CD14-positive monocyte (primary cell): ENCODE results near the gene SCFD1. TPM values are rescaled to one million over a fixed set of nuclear protein-coding genes. Genes with fewer than 3 reads are reported as not detected.
"Not testable (repeated sequence)": the region's sequence is repeated elsewhere in the genome, so short reads cannot be mapped to it uniquely, and the experiment has no call there.

Experiments
- DNase-seq, 3 donors: peaks; one replicate each; pipeline ENCODE4 v3.0.0-alpha.2; 2011 to 2022
- H2AFZ ChIP-seq: 2 replicates; pipeline ENCODE4 v1.6.0; 2012; ENCODE audit warnings: mild to moderate bottlenecking, low read depth, low read length, inconsistent platforms; ENCODE audit not compliant: insufficient read depth, poor library complexity, severe bottlenecking
- H3K27ac ChIP-seq, 2 donors: 1 replicate in 1 of 2; 2 replicates in 1 of 2; pipeline ENCODE4 v1.5.1; 2012 to 2013; ENCODE audit warnings: low read length in 2 of 2, control low read depth in 1 of 2, inconsistent platforms in 1 of 2, low read depth in 1 of 2, mild to moderate bottlenecking in 1 of 2
- H3K27me3 ChIP-seq, 2 donors: one replicate each; pipeline versions ENCODE4 v1.6.0 to v1.6.1; 2011 to 2013; ENCODE audit warnings: low read length in 2 of 2; ENCODE audit not compliant: control insufficient read depth in 2 of 2, insufficient read depth in 2 of 2
- H3K36me3 ChIP-seq, 2 donors: replicated peaks in 1 of 2; 1 replicate in 1 of 2; 2 replicates in 1 of 2; pipeline versions ENCODE4 v1.5.1 to v1.6.1; 2012 to 2013; ENCODE audit warnings: low read length in 2 of 2, control low read depth in 1 of 2, inconsistent platforms in 1 of 2, mild to moderate bottlenecking in 1 of 2; ENCODE audit not compliant: insufficient read depth in 2 of 2, control insufficient read depth in 1 of 2
- H3K4me1 ChIP-seq, 2 donors: 1 replicate in 1 of 2; 2 replicates in 1 of 2; pipeline versions ENCODE4 v1.5.1 to v1.6.1; 2012 to 2013; ENCODE audit warnings: low read length in 2 of 2, control low read depth in 1 of 2, inconsistent platforms in 1 of 2, mild to moderate bottlenecking in 1 of 2, moderate library complexity in 1 of 2; ENCODE audit not compliant: insufficient read depth in 2 of 2, control insufficient read depth in 1 of 2
- H3K4me2 ChIP-seq: replicated peaks from 2 replicates; pipeline ENCODE3; 2012; ENCODE audit warnings: low read length, moderate library complexity, mild to moderate bottlenecking; ENCODE audit not compliant: poor library complexity, severe bottlenecking; ENCODE audit errors: extremely low read depth
- H3K4me3 ChIP-seq, 3 experiments: fragments of 200-600 bp in 1 of 3; sonication (generic) in 1 of 3; replicated peaks in 1 of 3; 1 replicate in 2 of 3; 2 replicates in 1 of 3; pipeline ENCODE4 v1.5.1; 2011 to 2013; ENCODE audit warnings: low read length in 3 of 3, mild to moderate bottlenecking in 3 of 3, control low read depth in 2 of 3, low read depth in 2 of 3, inconsistent platforms in 1 of 3, moderate library complexity in 1 of 3
- H3K79me2 ChIP-seq: 2 replicates; pipeline ENCODE4 v1.6.0; 2012; ENCODE audit warnings: mild to moderate bottlenecking, control low read depth, inconsistent platforms, low read length, moderate library complexity; ENCODE audit not compliant: insufficient read depth
- H3K9ac ChIP-seq: 2 replicates; pipeline ENCODE4 v1.6.0; 2017; ENCODE audit warnings: low read length, mild to moderate bottlenecking; ENCODE audit not compliant: insufficient read depth, poor library complexity, severe bottlenecking
- H3K9me3 ChIP-seq, 2 donors: replicated peaks in 1 of 2; 1 replicate in 1 of 2; 2 replicates in 1 of 2; pipeline versions ENCODE4 v1.5.1 to v1.6.1; 2012 to 2013; ENCODE audit warnings: low read length in 2 of 2, control low read depth in 1 of 2; ENCODE audit not compliant: control insufficient read depth in 1 of 2, insufficient read depth in 1 of 2
- H4K20me1 ChIP-seq: 2 replicates; pipeline ENCODE4 v1.6.0; 2012; ENCODE audit warnings: mild to moderate bottlenecking, low read length, control low read depth, moderate library complexity; ENCODE audit not compliant: insufficient read depth
- H3K27ac Mint-ChIP-seq, 7 donors: one replicate each; pipeline ENCODE4 v1.8.0; 2020; ENCODE audit warnings: mild to moderate bottlenecking in 7 of 7, mixed read lengths in 7 of 7, moderate library complexity in 6 of 7, inconsistent platforms in 2 of 7
- H3K27me3 Mint-ChIP-seq, 3 donors: one replicate each; pipeline ENCODE4 v1.8.0; 2021 to 2022; ENCODE audit warnings: low read depth in 3 of 3, mild to moderate bottlenecking in 3 of 3, mixed read lengths in 3 of 3, moderate library complexity in 3 of 3, inconsistent platforms in 1 of 3
- H3K36me3 Mint-ChIP-seq, 2 donors: one replicate each; pipeline ENCODE4 v1.8.0; 2020; ENCODE audit warnings: mixed read lengths in 2 of 2, inconsistent platforms in 1 of 2, mild to moderate bottlenecking in 1 of 2
- H3K4me1 Mint-ChIP-seq: one replicate; pipeline ENCODE4 v1.8.0; 2020; ENCODE audit warnings: mild to moderate bottlenecking, mixed read lengths
- H3K4me3 Mint-ChIP-seq, 2 donors: one replicate each; pipeline ENCODE4 v1.8.0; 2020; ENCODE audit warnings: mild to moderate bottlenecking in 2 of 2, mixed read lengths in 2 of 2, moderate library complexity in 1 of 2
- H3K9me3 Mint-ChIP-seq, 7 donors: one replicate each; pipeline ENCODE4 v1.8.0; 2020 to 2022; ENCODE audit warnings: mixed read lengths in 7 of 7, mild to moderate bottlenecking in 6 of 7, moderate library complexity in 6 of 7, inconsistent platforms in 2 of 7
- CTCF ChIP-seq: fragments of 200-600 bp; IDR thresholded peaks from one replicate; pipeline ENCODE4 v1.8.0; 2022; ENCODE audit warnings: antibody characterized with exemption, mild to moderate bottlenecking
- WGBS: methylation state at CpG from one replicate; pipeline ENCODE4 v1.1.5; 2013; ENCODE audit warnings: missing lambda C conversion rate; ENCODE audit not compliant: insufficient coverage; 5-methylcytosine and 5-hydroxymethylcytosine counted together
- intact Hi-C, 2 donors: fragments of 100-400 bp; cut with micrococcal nuclease; formaldehyde crosslinking; loops; one replicate each; pipeline versions ENCODE4 v1.15.0 to v1.15.1; 2023
- polyA plus RNA-seq, 3 donors: library from polyadenylated mRNA; depleted of rRNA in 1 of 3; unstranded in 2 of 3; stranded (reverse) in 1 of 3; fragments of 300-500 nt in 2 of 3; fragments of >200 nt in 1 of 3; fragmentation: Illumina TruSeq in 2 of 3; gene quantifications; 1 replicate in 2 of 3; 2 replicates in 1 of 3; pipeline ENCODE4 v1.2.3, GENCODE V29; 2012 to 2021

The SCFD1 gene
- polyA plus RNA-seq, 3 donors, result 33.1 to 64.1 (median 44.9) TPM

DNA sequence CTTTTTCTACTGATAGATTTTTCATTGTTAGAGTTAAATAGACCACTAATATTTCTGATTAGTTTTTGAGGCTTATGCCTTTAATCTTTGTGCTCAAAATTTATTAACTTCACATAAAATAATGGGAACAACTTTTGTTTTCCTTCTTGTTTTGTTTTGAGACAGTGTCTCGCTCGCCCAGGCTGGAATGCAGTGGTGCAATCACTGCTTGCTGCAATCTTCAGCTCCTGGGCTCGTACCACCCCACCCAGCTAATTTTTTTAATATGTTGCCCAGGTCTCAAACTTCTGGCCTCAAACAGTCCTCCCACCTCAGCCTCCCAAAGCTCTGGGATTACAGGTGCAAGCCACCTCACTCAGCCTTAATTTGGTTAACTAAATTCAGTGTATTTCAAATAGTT is 16.8 kb downstream of the SCFD1 start:
- peaks cover 48 to 76% of the 10 kb centered on the region in 2 donors for H3K36me3 ChIP-seq
- DNase-seq, result no peak
- intact Hi-C loops, result no loop called here
- no peak overlapping the region for H3K4me3 ChIP-seq
- H3K4me1 ChIP-seq, result peaks cover 4 to 17% of the 10 kb centered on the region in 2 donors
- no peak overlapping the region for H2AFZ ChIP-seq
- H3K27ac ChIP-seq, result peak overlapping the region in 1 of 2 donors; percentile 54
- no peak overlapping the region for H3K9ac ChIP-seq
- H3K27ac Mint-ChIP-seq, result peak overlapping the region; percentile 40 to 92 (median 83)
- no peak overlapping the region for H3K4me2 ChIP-seq
- no peaks in the 10 kb centered on the region for H3K27me3 Mint-ChIP-seq
- peaks cover 18% of the 10 kb centered on the region for H3K4me1 Mint-ChIP-seq
- 0% methylated on average over 2 of the region's 3 CpGs for WGBS
- no peaks in the 10 kb centered on the region for H3K27me3 ChIP-seq
- H3K79me2 ChIP-seq, result peaks cover 6% of the 10 kb centered on the region
- H4K20me1 ChIP-seq, result peaks cover 7% of the 10 kb centered on the region
- H3K4me3 Mint-ChIP-seq, result no peak overlapping the region
- peaks cover 0 to 3% (median 1%) of the 10 kb centered on the region in 7 donors for H3K9me3 Mint-ChIP-seq
- no peak for TF ChIP-seq CTCF
- peaks cover 60 to 68% of the 10 kb centered on the region in 2 donors for H3K36me3 Mint-ChIP-seq
- H3K9me3 ChIP-seq, result no peaks in the 10 kb centered on the region

DNA sequence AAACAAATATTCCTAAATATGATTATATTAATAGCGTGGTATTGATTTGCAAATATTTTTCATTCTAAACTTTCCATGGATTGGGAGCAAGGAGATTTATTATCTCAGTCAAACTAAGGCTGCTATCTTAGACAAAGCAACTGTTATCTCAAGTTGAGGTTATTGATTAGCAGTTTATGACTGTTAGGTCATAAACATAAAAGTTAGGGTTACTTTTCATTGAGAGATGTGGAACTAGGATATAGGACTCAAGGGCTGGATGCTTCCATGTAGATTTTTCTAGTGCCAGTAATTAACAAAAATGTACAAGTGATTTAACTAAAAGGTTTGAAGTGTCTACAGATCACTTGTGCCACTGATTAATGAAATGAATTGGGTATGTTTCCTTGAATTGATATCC is 19.1 kb downstream of the SCFD1 start:
- Mint-ChIP-seq H3K9me3 (peaks cover 0 to 17% (median 8%) of the 10 kb centered on the region in 7 donors), H3K4me1 (peaks cover 18% of the 10 kb centered on the region), H3K27ac (no peak overlapping the region), H3K4me3 (no peak overlapping the region), H3K27me3 (no peaks in the 10 kb centered on the region), H3K36me3 (peaks cover 63 to 72% of the 10 kb centered on the region in 2 donors)
- no peak overlapping the region for H2AFZ ChIP-seq
- intact Hi-C loops, result no loop called here
- H3K79me2 ChIP-seq, result peaks cover 6% of the 10 kb centered on the region
- no peak overlapping the region for H3K27ac ChIP-seq
- H3K4me1 ChIP-seq, result peaks cover 4 to 17% of the 10 kb centered on the region in 2 donors
- no peak overlapping the region for H3K4me2 ChIP-seq
- no CpG with 5 or more reads among the region's 1 CpG for WGBS
- no peak overlapping the region for H3K9ac ChIP-seq
- peaks cover 0 to 3% of the 10 kb centered on the region in 2 donors for H3K9me3 ChIP-seq
- H3K27me3 ChIP-seq, result no peaks in the 10 kb centered on the region
- H3K4me3 ChIP-seq, result no peak overlapping the region
- no peak for DNase-seq
- H4K20me1 ChIP-seq, result peaks cover 4% of the 10 kb centered on the region
- no peak for TF ChIP-seq CTCF
- peaks cover 47 to 76% of the 10 kb centered on the region in 2 donors for H3K36me3 ChIP-seq

- H3K4me1 Mint-ChIP-seq, H3K9ac ChIP-seq, H3K4me3 ChIP-seq, H2AFZ ChIP-seq, DNase-seq, H3K27ac ChIP-seq, intact Hi-C loops, H3K4me3 Mint-ChIP-seq, H3K4me1 ChIP-seq, H3K27ac Mint-ChIP-seq, H4K20me1 ChIP-seq, H3K27me3 ChIP-seq, H3K4me2 ChIP-seq, H3K27me3 Mint-ChIP-seq, H3K9me3 ChIP-seq, H3K79me2 ChIP-seq: not testable (repeated sequence)
- WGBS, result 100% methylated on average over 2 of the region's 5 CpGs
- peaks cover 0 to 15% (median 8%) of the 10 kb centered on the region in 7 donors for H3K9me3 Mint-ChIP-seq
- peaks cover 64 to 79% of the 10 kb centered on the region in 2 donors for H3K36me3 Mint-ChIP-seq
- H3K36me3 ChIP-seq, result peaks cover 56 to 91% of the 10 kb centered on the region in 2 donors
Observed at GRCh38 chr14:30644462-30644861, 22.3 kb downstream of the SCFD1 start.
